Liver (tissue), 9 donors: ENCODE results near the gene DNAJC7. TPM values are rescaled to one million over a fixed set of nuclear protein-coding genes. Genes with fewer than 3 reads are reported as not detected.

Source experiments
- DNase-seq: peaks from one replicate; pipeline ENCODE4 v3.0.0-alpha.2; 2017; ENCODE audit warnings: low spot score
- H3K27ac ChIP-seq, 2 donors: one replicate each; pipeline ENCODE4 v1.7.0; 2013; ENCODE audit warnings: inconsistent platforms in 2 of 2, low read length in 2 of 2, control low read depth in 1 of 2, low read depth in 1 of 2, mild to moderate bottlenecking in 1 of 2
- H3K27me3 ChIP-seq, 4 donors: one replicate each; pipeline versions ENCODE4 v1.6.1 to v1.7.0; 2013; ENCODE audit warnings: low read length in 3 of 4, inconsistent platforms in 1 of 4, mild to moderate bottlenecking in 1 of 4, moderate library complexity in 1 of 4; ENCODE audit not compliant: control insufficient read depth in 4 of 4, insufficient read depth in 4 of 4
- H3K36me3 ChIP-seq, 4 donors: one replicate each; pipeline versions ENCODE4 v1.6.1 to v1.7.0; 2013; ENCODE audit warnings: low read length in 3 of 4, mild to moderate bottlenecking in 3 of 4, low read depth in 1 of 4, moderate library complexity in 1 of 4; ENCODE audit not compliant: control insufficient read depth in 4 of 4, insufficient read depth in 3 of 4
- H3K4me1 ChIP-seq, 4 donors: one replicate each; pipeline versions ENCODE4 v1.6.1 to v1.7.0; 2013; ENCODE audit warnings: low read length in 3 of 4, mild to moderate bottlenecking in 3 of 4, moderate library complexity in 1 of 4; ENCODE audit not compliant: control insufficient read depth in 4 of 4, insufficient read depth in 4 of 4
- H3K4me3 ChIP-seq, 3 donors: one replicate each; pipeline versions ENCODE4 v1.6.1 to v1.7.0; 2013; ENCODE audit warnings: low read length in 3 of 3, control low read depth in 1 of 3, low read depth in 1 of 3, mild to moderate bottlenecking in 1 of 3
- H3K9ac ChIP-seq, 2 donors: one replicate each; pipeline ENCODE4 v1.7.0; 2013; ENCODE audit warnings: low read length in 2 of 2, mild to moderate bottlenecking in 2 of 2, moderate library complexity in 2 of 2, control low read depth in 1 of 2, low read depth in 1 of 2
- H3K9me3 ChIP-seq, 4 donors: one replicate each; pipeline versions ENCODE4 v1.6.1 to v1.7.0; 2013; ENCODE audit warnings: low read length in 3 of 4; ENCODE audit not compliant: control insufficient read depth in 4 of 4
- EGR1 ChIP-seq, 2 donors: IDR thresholded peaks; 2 replicates each; pipeline ENCODE4 v1.6.1; 2016 to 2018; ENCODE audit warnings: antibody characterized with exemption in 2 of 2, low read depth in 2 of 2
- FOXA1 ChIP-seq: IDR thresholded peaks from 2 replicates; pipeline ENCODE4 v1.6.1; 2016; ENCODE audit warnings: antibody characterized with exemption
- GABPA ChIP-seq, 2 donors: IDR thresholded peaks in 1 of 2; conservative IDR thresholded peaks in 1 of 2; 2 replicates each; pipeline ENCODE4 v1.6.1; 2016; ENCODE audit warnings: antibody characterized with exemption in 2 of 2, mild to moderate bottlenecking in 1 of 2, moderate library complexity in 1 of 2
- HNF4A ChIP-seq, 2 donors: conservative IDR thresholded peaks; 2 replicates each; pipeline ENCODE4 v1.6.1; 2016; ENCODE audit warnings: antibody characterized with exemption in 2 of 2, mild to moderate bottlenecking in 2 of 2
- HNF4G ChIP-seq: IDR thresholded peaks from 2 replicates; pipeline ENCODE4 v1.6.1; 2016; ENCODE audit warnings: antibody characterized with exemption
- JUND ChIP-seq, 2 donors: IDR thresholded peaks; 2 replicates each; pipeline ENCODE4 v1.6.1; 2016; ENCODE audit warnings: antibody characterized with exemption in 2 of 2
- NR2F2 ChIP-seq: IDR thresholded peaks from 2 replicates; pipeline ENCODE4 v1.6.1; 2016; ENCODE audit warnings: antibody characterized with exemption
- RXRA ChIP-seq, 2 donors: IDR thresholded peaks; 2 replicates each; pipeline ENCODE4 v1.6.1; 2017 to 2018; ENCODE audit warnings: antibody characterized with exemption in 2 of 2, mild to moderate bottlenecking in 1 of 2
- SP1 ChIP-seq: IDR thresholded peaks from 2 replicates; pipeline ENCODE4 v1.6.1; 2018; ENCODE audit warnings: antibody characterized with exemption, mild to moderate bottlenecking
- TAF1 ChIP-seq: conservative IDR thresholded peaks from 2 replicates; pipeline ENCODE4 v1.6.1; 2016; ENCODE audit warnings: antibody characterized with exemption, mild to moderate bottlenecking
- YY1 ChIP-seq: IDR thresholded peaks from 2 replicates; pipeline ENCODE4 v1.6.1; 2016; ENCODE audit warnings: antibody characterized with exemption, mild to moderate bottlenecking
- WGBS: extraction: QIAGEN DNeasy Blood & Tissue Kit; methylation state at CpG from one replicate; pipeline ENCODE4 v1.1.7; 2013; 5-methylcytosine and 5-hydroxymethylcytosine counted together
- polyA plus RNA-seq, 2 donors: library from polyadenylated mRNA; stranded (reverse) in 1 of 2; unstranded in 1 of 2; fragments of 200-250 nt in 1 of 2; fragments of >200 nt in 1 of 2; fragmentation: Nextera tagmentation in 1 of 2; extraction: Ambion mirVana in 1 of 2; gene quantifications; one replicate each; pipeline versions ENCODE4 v1.2.1 to v1.2.3, GENCODE V29; 2013 to 2015
- total RNA-seq, 2 donors: library from RNA; depleted of rRNA; stranded (reverse); fragments of >200 nt; gene quantifications; one replicate each; pipeline ENCODE4 v1.2.3, GENCODE V29; 2014
- TF ChIP-seq, protein P1 (sequence below): IDR thresholded peaks from 2 replicates; pipeline ENCODE4 v1.6.1; 2016; ENCODE audit warnings: antibody characterized with exemption
- TF ChIP-seq, protein P2 (sequence below): IDR thresholded peaks from 2 replicates; pipeline ENCODE4 v1.6.1; 2016; ENCODE audit warnings: antibody characterized with exemption, mild to moderate bottlenecking
- TF ChIP-seq, protein P3 (sequence below): fragments of 150-350 bp; IDR thresholded peaks from 2 replicates; pipeline ENCODE4 v1.5.1; 2017; ENCODE audit warnings: improper control_type of control experiment, low read depth, low read length; ENCODE audit not compliant: missing input control
- TF ChIP-seq, protein P4 (sequence below): IDR thresholded peaks from 2 replicates; pipeline ENCODE4 v1.6.1; 2016; ENCODE audit warnings: antibody characterized with exemption
- donor health status: healthy.
- donor health status: healthy.
- donor health status: healthy.
- donor health status: healthy.
- donor health status: healthy.

The DNAJC7 gene
- total and polyA plus RNA-seq, 4 donors = 28.7 to 33.9 (median 30.6) TPM

DNA sequence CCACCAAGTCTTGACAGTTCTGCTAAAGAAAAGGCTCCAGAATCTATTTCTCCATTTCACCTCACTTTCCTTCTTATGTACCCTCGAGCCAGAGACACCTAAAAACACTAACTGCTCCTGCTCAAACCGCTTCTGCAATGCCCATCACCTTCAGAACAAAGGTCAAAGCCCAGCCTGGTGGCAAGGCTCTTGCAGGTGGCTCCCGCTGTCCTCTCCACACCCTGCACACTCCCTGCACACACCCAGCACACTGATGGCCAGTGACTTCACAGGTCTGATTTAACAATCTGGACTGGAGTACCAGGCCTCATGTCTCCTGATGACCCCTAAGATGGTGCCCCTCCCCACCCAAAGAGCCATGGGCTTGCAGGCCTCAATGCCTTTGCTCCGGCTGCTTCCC, 43.0 kb upstream of the DNAJC7 start:
- H3K4me3 ChIP-seq = no peak overlapping the region
- WGBS = 87% methylated on average over 4 of the region's 4 CpGs
- H3K9ac ChIP-seq = no peak overlapping the region
- H3K36me3 ChIP-seq = no peaks in the 10 kb centered on the region
- H3K27me3 ChIP-seq = no peaks in the 10 kb centered on the region
- TF ChIP-seq RXRA (IDR thresholded peaks at IDR 0.05) (no peak), GABPA (IDR thresholded peaks at IDR 0.05 in 1 of 2, conservative IDR thresholded peaks at IDR 0.05 in 1 of 2) (no peak), JUND (IDR thresholded peaks at IDR 0.05) (no peak), YY1 (no peak), SP1 (no peak), HNF4G (no peak)
- no peaks in the 10 kb centered on the region for H3K4me1 ChIP-seq
- DNase-seq = no peak
- H3K9me3 ChIP-seq = no peaks in the 10 kb centered on the region
- H3K27ac ChIP-seq = no peak overlapping the region

DNA sequence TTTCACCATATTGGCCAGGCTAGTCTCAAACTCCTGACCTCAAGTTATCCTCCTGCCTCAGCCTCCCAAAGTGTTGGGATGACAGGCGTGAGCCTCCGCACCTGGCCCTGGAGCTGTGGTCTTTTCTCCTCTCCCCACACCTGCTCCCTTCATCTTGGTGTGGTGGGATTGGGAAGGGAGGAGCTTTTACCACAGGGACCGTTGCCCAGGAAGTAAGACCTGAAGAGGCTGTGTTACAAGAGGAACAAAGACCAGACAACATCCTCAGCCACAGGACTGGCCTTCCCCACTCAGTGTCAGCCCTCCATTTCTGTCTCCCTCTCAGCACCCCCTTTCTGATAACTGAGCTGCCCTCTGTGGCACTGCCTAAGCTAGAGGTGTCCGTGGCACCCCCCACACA, 42.6 kb upstream of the DNAJC7 start:
- H3K27me3 ChIP-seq = no peaks in the 10 kb centered on the region
- no peak overlapping the region for H3K4me3 ChIP-seq
- no peaks in the 10 kb centered on the region for H3K36me3 ChIP-seq
- no peak overlapping the region for H3K9ac ChIP-seq
- no peaks in the 10 kb centered on the region for H3K4me1 ChIP-seq
- no peak for DNase-seq
- 83% methylated on average over 4 of the region's 4 CpGs for WGBS
- no peaks in the 10 kb centered on the region for H3K9me3 ChIP-seq
- no peak overlapping the region for H3K27ac ChIP-seq
- TF ChIP-seq, protein P1, sequence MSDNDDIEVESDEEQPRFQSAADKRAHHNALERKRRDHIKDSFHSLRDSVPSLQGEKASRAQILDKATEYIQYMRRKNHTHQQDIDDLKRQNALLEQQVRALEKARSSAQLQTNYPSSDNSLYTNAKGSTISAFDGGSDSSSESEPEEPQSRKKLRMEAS = no peak
- TF ChIP-seq, protein P2, sequence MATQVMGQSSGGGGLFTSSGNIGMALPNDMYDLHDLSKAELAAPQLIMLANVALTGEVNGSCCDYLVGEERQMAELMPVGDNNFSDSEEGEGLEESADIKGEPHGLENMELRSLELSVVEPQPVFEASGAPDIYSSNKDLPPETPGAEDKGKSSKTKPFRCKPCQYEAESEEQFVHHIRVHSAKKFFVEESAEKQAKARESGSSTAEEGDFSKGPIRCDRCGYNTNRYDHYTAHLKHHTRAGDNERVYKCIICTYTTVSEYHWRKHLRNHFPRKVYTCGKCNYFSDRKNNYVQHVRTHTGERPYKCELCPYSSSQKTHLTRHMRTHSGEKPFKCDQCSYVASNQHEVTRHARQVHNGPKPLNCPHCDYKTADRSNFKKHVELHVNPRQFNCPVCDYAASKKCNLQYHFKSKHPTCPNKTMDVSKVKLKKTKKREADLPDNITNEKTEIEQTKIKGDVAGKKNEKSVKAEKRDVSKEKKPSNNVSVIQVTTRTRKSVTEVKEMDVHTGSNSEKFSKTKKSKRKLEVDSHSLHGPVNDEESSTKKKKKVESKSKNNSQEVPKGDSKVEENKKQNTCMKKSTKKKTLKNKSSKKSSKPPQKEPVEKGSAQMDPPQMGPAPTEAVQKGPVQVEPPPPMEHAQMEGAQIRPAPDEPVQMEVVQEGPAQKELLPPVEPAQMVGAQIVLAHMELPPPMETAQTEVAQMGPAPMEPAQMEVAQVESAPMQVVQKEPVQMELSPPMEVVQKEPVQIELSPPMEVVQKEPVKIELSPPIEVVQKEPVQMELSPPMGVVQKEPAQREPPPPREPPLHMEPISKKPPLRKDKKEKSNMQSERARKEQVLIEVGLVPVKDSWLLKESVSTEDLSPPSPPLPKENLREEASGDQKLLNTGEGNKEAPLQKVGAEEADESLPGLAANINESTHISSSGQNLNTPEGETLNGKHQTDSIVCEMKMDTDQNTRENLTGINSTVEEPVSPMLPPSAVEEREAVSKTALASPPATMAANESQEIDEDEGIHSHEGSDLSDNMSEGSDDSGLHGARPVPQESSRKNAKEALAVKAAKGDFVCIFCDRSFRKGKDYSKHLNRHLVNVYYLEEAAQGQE = no peak
- TF ChIP-seq JUND (IDR thresholded peaks at IDR 0.05) (no peak), HNF4G (no peak), SP1 (no peak)
- TF ChIP-seq, protein P3, sequence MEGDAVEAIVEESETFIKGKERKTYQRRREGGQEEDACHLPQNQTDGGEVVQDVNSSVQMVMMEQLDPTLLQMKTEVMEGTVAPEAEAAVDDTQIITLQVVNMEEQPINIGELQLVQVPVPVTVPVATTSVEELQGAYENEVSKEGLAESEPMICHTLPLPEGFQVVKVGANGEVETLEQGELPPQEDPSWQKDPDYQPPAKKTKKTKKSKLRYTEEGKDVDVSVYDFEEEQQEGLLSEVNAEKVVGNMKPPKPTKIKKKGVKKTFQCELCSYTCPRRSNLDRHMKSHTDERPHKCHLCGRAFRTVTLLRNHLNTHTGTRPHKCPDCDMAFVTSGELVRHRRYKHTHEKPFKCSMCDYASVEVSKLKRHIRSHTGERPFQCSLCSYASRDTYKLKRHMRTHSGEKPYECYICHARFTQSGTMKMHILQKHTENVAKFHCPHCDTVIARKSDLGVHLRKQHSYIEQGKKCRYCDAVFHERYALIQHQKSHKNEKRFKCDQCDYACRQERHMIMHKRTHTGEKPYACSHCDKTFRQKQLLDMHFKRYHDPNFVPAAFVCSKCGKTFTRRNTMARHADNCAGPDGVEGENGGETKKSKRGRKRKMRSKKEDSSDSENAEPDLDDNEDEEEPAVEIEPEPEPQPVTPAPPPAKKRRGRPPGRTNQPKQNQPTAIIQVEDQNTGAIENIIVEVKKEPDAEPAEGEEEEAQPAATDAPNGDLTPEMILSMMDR = no peak

DNA sequence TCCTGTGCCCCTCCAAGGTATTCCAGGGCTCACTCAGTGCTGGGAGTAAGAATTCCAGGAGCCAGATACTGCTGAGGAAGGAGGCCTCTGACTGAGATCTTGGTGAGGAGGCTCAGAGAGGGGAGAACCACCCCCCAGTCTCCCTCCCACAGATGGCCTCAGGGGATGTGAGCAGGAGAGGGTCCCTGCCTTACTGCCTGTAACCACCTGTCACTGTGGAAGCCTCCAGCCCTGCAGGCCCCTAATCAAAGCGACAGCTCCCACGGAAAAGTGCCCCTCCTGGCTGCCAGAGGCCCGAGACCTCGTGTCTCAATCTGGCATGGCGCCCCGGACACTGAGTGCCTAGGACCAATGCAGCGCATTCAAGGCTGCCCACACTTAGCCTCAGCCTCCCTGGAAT, 40.8 kb upstream of the DNAJC7 start:
- Histone ChIP-seq H3K36me3 (no peaks in the 10 kb centered on the region), H3K9ac (no peak overlapping the region), H3K4me1 (no peaks in the 10 kb centered on the region), H3K9me3 (no peaks in the 10 kb centered on the region), H3K27ac (no peak overlapping the region), H3K27me3 (no peaks in the 10 kb centered on the region), H3K4me3 (no peak overlapping the region)
- DNase-seq = no peak
- WGBS = 82% methylated on average over 7 of the region's 7 CpGs
- TF ChIP-seq FOXA1 = no peak
- TF ChIP-seq HNF4G = no peak
- TF ChIP-seq TAF1 = no peak
- TF ChIP-seq NR2F2 = no peak
- no peak for TF ChIP-seq RXRA (IDR thresholded peaks at IDR 0.05)
- TF ChIP-seq HNF4A (conservative IDR thresholded peaks at IDR 0.05) = no peak
- TF ChIP-seq, protein P1 = no peak
- TF ChIP-seq EGR1 (IDR thresholded peaks at IDR 0.05; ENCODE audit: low read depth in 2 of 2) = no peak
- no peak for TF ChIP-seq YY1
- TF ChIP-seq SP1 = no peak
- TF ChIP-seq, protein P3 = no peak
- no peak for TF ChIP-seq GABPA (IDR thresholded peaks at IDR 0.05 in 1 of 2, conservative IDR thresholded peaks at IDR 0.05 in 1 of 2)
- TF ChIP-seq, protein P4, sequence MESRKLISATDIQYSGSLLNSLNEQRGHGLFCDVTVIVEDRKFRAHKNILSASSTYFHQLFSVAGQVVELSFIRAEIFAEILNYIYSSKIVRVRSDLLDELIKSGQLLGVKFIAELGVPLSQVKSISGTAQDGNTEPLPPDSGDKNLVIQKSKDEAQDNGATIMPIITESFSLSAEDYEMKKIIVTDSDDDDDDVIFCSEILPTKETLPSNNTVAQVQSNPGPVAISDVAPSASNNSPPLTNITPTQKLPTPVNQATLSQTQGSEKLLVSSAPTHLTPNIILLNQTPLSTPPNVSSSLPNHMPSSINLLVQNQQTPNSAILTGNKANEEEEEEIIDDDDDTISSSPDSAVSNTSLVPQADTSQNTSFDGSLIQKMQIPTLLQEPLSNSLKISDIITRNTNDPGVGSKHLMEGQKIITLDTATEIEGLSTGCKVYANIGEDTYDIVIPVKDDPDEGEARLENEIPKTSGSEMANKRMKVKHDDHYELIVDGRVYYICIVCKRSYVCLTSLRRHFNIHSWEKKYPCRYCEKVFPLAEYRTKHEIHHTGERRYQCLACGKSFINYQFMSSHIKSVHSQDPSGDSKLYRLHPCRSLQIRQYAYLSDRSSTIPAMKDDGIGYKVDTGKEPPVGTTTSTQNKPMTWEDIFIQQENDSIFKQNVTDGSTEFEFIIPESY = no peak
